Tibial artery (tissue), 4 donors: Measurements from ENCODE around the gene IPP.
A peak's percentile ranks its signal among the peaks of the same experiment; 100 is the strongest.

Experiments
- DNase-seq, 2 donors: peaks; one replicate each; pipeline ENCODE4 v3.0.0-alpha.2; 2019
- H3K27ac ChIP-seq, 2 donors: fragments of 200-600 bp; sonication (generic) in 1 of 2; 1 replicate in 1 of 2; 2 replicates in 1 of 2; pipeline ENCODE4 v1.5.1; 2018 to 2019; ENCODE audit warnings: mild to moderate bottlenecking in 1 of 2
- H3K27me3 ChIP-seq, 2 donors: fragments of 200-600 bp; sonication (generic) in 1 of 2; one replicate each; pipeline versions ENCODE4 v1.5.1 to v1.6.0; 2016 to 2019
- H3K36me3 ChIP-seq, 3 donors: fragments of 200-600 bp; sonication (generic) in 2 of 3; one replicate each; pipeline ENCODE4 v1.5.1; 2016 to 2019; ENCODE audit warnings: mild to moderate bottlenecking in 2 of 3
- H3K4me1 ChIP-seq, 4 donors: fragments of 200-600 bp; sonication (generic) in 2 of 4; 1 replicate in 3 of 4; 2 replicates in 1 of 4; pipeline ENCODE4 v1.5.1; 2016 to 2019
- H3K4me3 ChIP-seq, 2 donors: fragments of 200-600 bp; sonication (generic) in 1 of 2; 1 replicate in 1 of 2; 2 replicates in 1 of 2; pipeline ENCODE4 v1.5.1; 2018 to 2019; ENCODE audit warnings: mild to moderate bottlenecking in 2 of 2
- H3K9me3 ChIP-seq, 3 donors: fragments of 200-600 bp; sonication (generic) in 1 of 3; one replicate each; pipeline ENCODE4 v1.5.1; 2016 to 2019
- CTCF ChIP-seq, 2 experiments: fragments of 200-600 bp in 1 of 2; fragments of 450-650 bp in 1 of 2; IDR thresholded peaks; one replicate each; pipeline ENCODE4 v1.5.1; 2017 to 2019; ENCODE audit warnings: antibody characterized with exemption in 2 of 2, mild to moderate bottlenecking in 1 of 2, moderate library complexity in 1 of 2
- intact Hi-C: fragments of 100-400 bp; cut with DNase I; formaldehyde crosslinking; loops from one replicate; pipeline ENCODE4 v1.15.0; 2023; ENCODE audit warnings: low total_unique reads

Gene IPP

GRCh38 chr1:45686015-45686287 lies 64.5 kb downstream of the IPP start:
- intact Hi-C loops, result no loop called here
- peak overlapping the region; percentile 93 to 96 for H3K27ac ChIP-seq
- H3K4me1 ChIP-seq, result peaks cover 0 to 58% (median 26%) of the 10 kb centered on the region in 4 donors
- TF ChIP-seq CTCF (IDR thresholded peaks at IDR 0.05), result no peak
- no peaks in the 10 kb centered on the region for H3K27me3 ChIP-seq
- DNase-seq, result peak; percentile 41 to 76
- H3K36me3 ChIP-seq, result peaks cover 0 to 1% (median 0%) of the 10 kb centered on the region in 3 donors
- no peaks in the 10 kb centered on the region for H3K9me3 ChIP-seq
- peak overlapping the region; percentile 81 to 84 for H3K4me3 ChIP-seq

- no peaks in the 10 kb centered on the region for H3K27me3 ChIP-seq
- no peak for TF ChIP-seq CTCF (IDR thresholded peaks at IDR 0.05)
- intact Hi-C loops, result no loop called here
- peak overlapping the region; percentile 81 to 84 for H3K4me3 ChIP-seq
- H3K9me3 ChIP-seq, result no peaks in the 10 kb centered on the region
- no peak for DNase-seq
- H3K36me3 ChIP-seq, result no peaks in the 10 kb centered on the region
- peak overlapping the region; percentile 93 to 96 for H3K27ac ChIP-seq
- peaks cover 0 to 63% (median 27%) of the 10 kb centered on the region in 4 donors for H3K4me1 ChIP-seq
Measured at GRCh38 chr1:45685308-45686014, 65.0 kb downstream of the IPP start.

- intact Hi-C loops, result no loop called here
- H3K9me3 ChIP-seq, result no peaks in the 10 kb centered on the region
- H3K4me1 ChIP-seq, result peaks cover 0 to 70% (median 29%) of the 10 kb centered on the region in 4 donors
- H3K27ac ChIP-seq, result peak overlapping the region in 1 of 2 donors; percentile 96
- peak overlapping the region; percentile 81 to 84 for H3K4me3 ChIP-seq
- H3K36me3 ChIP-seq, result no peaks in the 10 kb centered on the region
- no peaks in the 10 kb centered on the region for H3K27me3 ChIP-seq
- DNase-seq, result no peak
- no peak for TF ChIP-seq CTCF (IDR thresholded peaks at IDR 0.05)
Measured at GRCh38 chr1:45684402-45684801, 66.1 kb downstream of the IPP start.

GRCh38 chr1:45682942-45683341 lies 67.5 kb downstream of the IPP start:
- intact Hi-C loops, result no loop called here
- peak overlapping the region in 1 of 2 donors; percentile 38 for H3K27ac ChIP-seq
- no peak for TF ChIP-seq CTCF (IDR thresholded peaks at IDR 0.05)

GRCh38 chr1:45679123-45679522 lies 71.3 kb downstream of the IPP start:
- H3K4me1 ChIP-seq, result peaks cover 0 to 97% (median 60%) of the 10 kb centered on the region in 4 donors

More at GRCh38 chr1:45682942-45683341, 67.5 kb downstream of the IPP start:
- Histone ChIP-seq H3K4me3 (no peak overlapping the region), H3K4me1 (peaks cover 0 to 74% (median 37%) of the 10 kb centered on the region in 4 donors), H3K9me3 (no peaks in the 10 kb centered on the region), H3K36me3 (no peaks in the 10 kb centered on the region), H3K27me3 (no peaks in the 10 kb centered on the region)
- DNase-seq, result no peak

More at GRCh38 chr1:45679123-45679522, 71.3 kb downstream of the IPP start:
- Histone ChIP-seq H3K36me3 (no peaks in the 10 kb centered on the region), H3K9me3 (no peaks in the 10 kb centered on the region), H3K4me3 (no peak overlapping the region), H3K27ac (peak overlapping the region; percentile 42 to 50), H3K27me3 (no peaks in the 10 kb centered on the region)
- intact Hi-C loops, result no loop called here
- DNase-seq, result no peak
- no peak for TF ChIP-seq CTCF (IDR thresholded peaks at IDR 0.05)
